Fibroblast of lung (primary cell): ENCODE measurements around the gene TBX3.

Source experiments
- EZH2 ChIP-seq: IDR thresholded peaks from 2 replicates; pipeline ENCODE4 v1.5.1; 2012; ENCODE audit warnings: low read length, control low read depth, mild to moderate bottlenecking; ENCODE audit errors: missing control alignments
- TF ChIP-seq, protein P1 (sequence below), 2 donors: IDR thresholded peaks in 1 of 2; conservative IDR thresholded peaks in 1 of 2; 1 replicate in 1 of 2; 2 replicates in 1 of 2; pipeline ENCODE4 v1.5.1; 2011 to 2012; ENCODE audit warnings: low read length in 2 of 2, control low read depth in 1 of 2, inconsistent platforms in 1 of 2, low read depth in 1 of 2, mild to moderate bottlenecking in 1 of 2

DNA sequence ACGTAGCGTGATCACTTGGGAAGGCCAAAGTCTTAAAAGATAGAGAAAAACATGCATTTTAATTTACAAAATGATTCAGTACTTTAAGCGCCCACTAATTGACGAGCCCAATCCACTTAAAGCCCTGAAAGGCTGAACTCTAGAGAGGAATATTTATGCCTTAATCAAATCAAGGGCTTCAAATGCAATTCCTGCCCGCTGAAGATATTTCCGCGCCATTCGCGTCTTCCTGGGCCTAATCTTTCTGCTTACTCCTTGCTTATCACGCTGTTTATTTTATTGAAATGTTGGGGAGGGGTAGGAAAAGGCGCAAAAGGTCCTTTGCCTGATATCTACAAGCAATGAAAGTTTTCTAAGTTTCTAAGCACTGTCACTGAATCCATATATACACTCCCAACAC, 4.0 kb downstream of the TBX3 start:
- TF ChIP-seq, protein P1, sequence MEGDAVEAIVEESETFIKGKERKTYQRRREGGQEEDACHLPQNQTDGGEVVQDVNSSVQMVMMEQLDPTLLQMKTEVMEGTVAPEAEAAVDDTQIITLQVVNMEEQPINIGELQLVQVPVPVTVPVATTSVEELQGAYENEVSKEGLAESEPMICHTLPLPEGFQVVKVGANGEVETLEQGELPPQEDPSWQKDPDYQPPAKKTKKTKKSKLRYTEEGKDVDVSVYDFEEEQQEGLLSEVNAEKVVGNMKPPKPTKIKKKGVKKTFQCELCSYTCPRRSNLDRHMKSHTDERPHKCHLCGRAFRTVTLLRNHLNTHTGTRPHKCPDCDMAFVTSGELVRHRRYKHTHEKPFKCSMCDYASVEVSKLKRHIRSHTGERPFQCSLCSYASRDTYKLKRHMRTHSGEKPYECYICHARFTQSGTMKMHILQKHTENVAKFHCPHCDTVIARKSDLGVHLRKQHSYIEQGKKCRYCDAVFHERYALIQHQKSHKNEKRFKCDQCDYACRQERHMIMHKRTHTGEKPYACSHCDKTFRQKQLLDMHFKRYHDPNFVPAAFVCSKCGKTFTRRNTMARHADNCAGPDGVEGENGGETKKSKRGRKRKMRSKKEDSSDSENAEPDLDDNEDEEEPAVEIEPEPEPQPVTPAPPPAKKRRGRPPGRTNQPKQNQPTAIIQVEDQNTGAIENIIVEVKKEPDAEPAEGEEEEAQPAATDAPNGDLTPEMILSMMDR (conservative IDR thresholded peaks at IDR 0.05 in 1 of 2, IDR thresholded peaks at IDR 0.05 in 1 of 2; ENCODE audit: low read depth in 1 of 2, low read length in 2 of 2): no peak
- TF ChIP-seq EZH2: no peak
